ENCODE measurements around the gene PAM.

DNA sequence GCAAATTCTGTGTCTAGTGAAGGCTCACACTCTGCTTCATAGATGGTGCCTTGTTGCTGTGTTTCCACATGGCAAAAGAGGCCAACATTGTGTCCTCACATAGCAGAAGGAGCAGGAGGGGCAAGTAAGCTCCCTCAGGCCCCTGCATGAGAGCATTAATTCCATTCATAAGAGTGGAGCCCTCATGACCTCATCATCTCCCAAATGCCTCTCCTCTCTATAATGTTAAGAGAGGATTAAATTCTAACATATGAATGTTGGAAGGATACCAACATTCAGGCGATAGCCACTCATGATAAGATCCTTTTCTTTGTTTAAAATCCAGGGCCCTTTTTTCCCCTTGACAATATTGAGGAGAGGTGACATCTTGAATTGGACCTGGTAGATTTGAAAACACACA is 35.2 kb upstream of the PAM start:
- TF ChIP-seq, protein P1, sequence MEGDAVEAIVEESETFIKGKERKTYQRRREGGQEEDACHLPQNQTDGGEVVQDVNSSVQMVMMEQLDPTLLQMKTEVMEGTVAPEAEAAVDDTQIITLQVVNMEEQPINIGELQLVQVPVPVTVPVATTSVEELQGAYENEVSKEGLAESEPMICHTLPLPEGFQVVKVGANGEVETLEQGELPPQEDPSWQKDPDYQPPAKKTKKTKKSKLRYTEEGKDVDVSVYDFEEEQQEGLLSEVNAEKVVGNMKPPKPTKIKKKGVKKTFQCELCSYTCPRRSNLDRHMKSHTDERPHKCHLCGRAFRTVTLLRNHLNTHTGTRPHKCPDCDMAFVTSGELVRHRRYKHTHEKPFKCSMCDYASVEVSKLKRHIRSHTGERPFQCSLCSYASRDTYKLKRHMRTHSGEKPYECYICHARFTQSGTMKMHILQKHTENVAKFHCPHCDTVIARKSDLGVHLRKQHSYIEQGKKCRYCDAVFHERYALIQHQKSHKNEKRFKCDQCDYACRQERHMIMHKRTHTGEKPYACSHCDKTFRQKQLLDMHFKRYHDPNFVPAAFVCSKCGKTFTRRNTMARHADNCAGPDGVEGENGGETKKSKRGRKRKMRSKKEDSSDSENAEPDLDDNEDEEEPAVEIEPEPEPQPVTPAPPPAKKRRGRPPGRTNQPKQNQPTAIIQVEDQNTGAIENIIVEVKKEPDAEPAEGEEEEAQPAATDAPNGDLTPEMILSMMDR (IDR thresholded peaks at IDR 0.05; ENCODE audit: low read depth, low read length, missing input control): no peak
- no peak for TF ChIP-seq TAF1 (conservative IDR thresholded peaks at IDR 0.05)
- no peak for TF ChIP-seq RAD21 (IDR thresholded peaks at IDR 0.05)
- TF ChIP-seq, protein P2, sequence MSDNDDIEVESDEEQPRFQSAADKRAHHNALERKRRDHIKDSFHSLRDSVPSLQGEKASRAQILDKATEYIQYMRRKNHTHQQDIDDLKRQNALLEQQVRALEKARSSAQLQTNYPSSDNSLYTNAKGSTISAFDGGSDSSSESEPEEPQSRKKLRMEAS (IDR thresholded peaks at IDR 0.05): no peak
- no peak for TF ChIP-seq JUND (IDR thresholded peaks at IDR 0.05)
- no peak for TF ChIP-seq HNF4A (conservative IDR thresholded peaks at IDR 0.05)
- TF ChIP-seq, protein P3, sequence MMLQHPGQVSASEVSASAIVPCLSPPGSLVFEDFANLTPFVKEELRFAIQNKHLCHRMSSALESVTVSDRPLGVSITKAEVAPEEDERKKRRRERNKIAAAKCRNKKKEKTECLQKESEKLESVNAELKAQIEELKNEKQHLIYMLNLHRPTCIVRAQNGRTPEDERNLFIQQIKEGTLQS (IDR thresholded peaks at IDR 0.05): no peak
- no peak for TF ChIP-seq YY1 (IDR thresholded peaks at IDR 0.05)
